ENCODE data around the gene PRKX.
"Not testable (repeated sequence)": the region's sequence is repeated elsewhere in the genome, so short reads cannot be mapped to it uniquely, and the experiment has no call there.

PRKX gene

GRCh38 chrX:3659761-3660160 lies 53.7 kb downstream of the PRKX start:
- Mint-ChIP-seq H3K36me3 (ENCODE audit: low read depth) (peaks cover 15% of the 10 kb centered on the region), H3K27me3 (ENCODE audit: low read depth) (no peaks in the 10 kb centered on the region), H3K4me1 (no peaks in the 10 kb centered on the region), H3K9me3 (no peaks in the 10 kb centered on the region), H3K27ac (no peak overlapping the region), H3K4me3 (no peak overlapping the region)
- no peak for TF ChIP-seq CTCF (IDR thresholded peaks at IDR 0.05; ENCODE audit: unreplicated experiment in 3 of 3)

- no peaks in the 10 kb centered on the region for H3K4me1 Mint-ChIP-seq
- H3K9me3 Mint-ChIP-seq, result no peaks in the 10 kb centered on the region
- no peak overlapping the region for H3K27ac Mint-ChIP-seq
- peaks cover 19% of the 10 kb centered on the region for H3K36me3 Mint-ChIP-seq (ENCODE audit: low read depth)
- no peak for TF ChIP-seq CTCF (IDR thresholded peaks at IDR 0.05; ENCODE audit: unreplicated experiment in 3 of 3)
- H3K27me3 Mint-ChIP-seq (ENCODE audit: low read depth), result no peaks in the 10 kb centered on the region
- H3K4me3 Mint-ChIP-seq, result no peak overlapping the region
Observed at GRCh38 chrX:3655181-3655580, 58.3 kb downstream of the PRKX start.

- Mint-ChIP-seq H3K36me3 (ENCODE audit: low read depth) (peaks cover 19% of the 10 kb centered on the region), H3K27ac (no peak overlapping the region)
Observed at GRCh38 chrX:3653111-3653510, 60.3 kb downstream of the PRKX start.

GRCh38 chrX:3651277-3651676 lies 62.2 kb downstream of the PRKX start:
- no peak overlapping the region for H3K4me3 Mint-ChIP-seq
- H3K27ac Mint-ChIP-seq, result no peak overlapping the region
- no peaks in the 10 kb centered on the region for H3K27me3 Mint-ChIP-seq (ENCODE audit: low read depth)
- H3K9me3 Mint-ChIP-seq, result no peaks in the 10 kb centered on the region
- TF ChIP-seq CTCF (IDR thresholded peaks at IDR 0.05; ENCODE audit: unreplicated experiment in 3 of 3), result peak; percentile 51 to 81 (median 64)
- H3K36me3 Mint-ChIP-seq (ENCODE audit: low read depth), result peaks cover 28% of the 10 kb centered on the region
- no peaks in the 10 kb centered on the region for H3K4me1 Mint-ChIP-seq

More at GRCh38 chrX:3653111-3653510, 60.3 kb downstream of the PRKX start:
- Mint-ChIP-seq H3K27me3 (ENCODE audit: low read depth) (no peaks in the 10 kb centered on the region), H3K4me3 (no peak overlapping the region), H3K4me1 (no peaks in the 10 kb centered on the region), H3K9me3 (no peaks in the 10 kb centered on the region)
- no peak for TF ChIP-seq CTCF (IDR thresholded peaks at IDR 0.05; ENCODE audit: unreplicated experiment in 3 of 3)

- Mint-ChIP-seq H3K27ac (no peak overlapping the region), H3K4me1 (no peaks in the 10 kb centered on the region), H3K36me3 (ENCODE audit: low read depth) (peaks cover 54% of the 10 kb centered on the region), H3K9me3 (peaks cover 7% of the 10 kb centered on the region), H3K27me3 (ENCODE audit: low read depth) (no peaks in the 10 kb centered on the region), H3K4me3 (no peak overlapping the region)
- no peak for TF ChIP-seq CTCF (IDR thresholded peaks at IDR 0.05; ENCODE audit: unreplicated experiment in 3 of 3)
Observed at GRCh38 chrX:3648084-3648483, 65.4 kb downstream of the PRKX start.

- H3K4me1 Mint-ChIP-seq, result not testable (repeated sequence)
Observed at GRCh38 chrX:3639858-3640631, 73.4 kb downstream of the PRKX start.

More at GRCh38 chrX:3639858-3640631, 73.4 kb downstream of the PRKX start:
- H3K36me3 Mint-ChIP-seq (ENCODE audit: low read depth), result peaks cover 54% of the 10 kb centered on the region
- H3K9me3 Mint-ChIP-seq; H3K4me3 Mint-ChIP-seq; H3K27ac Mint-ChIP-seq; H3K27me3 Mint-ChIP-seq (ENCODE audit: low read depth): not testable (repeated sequence)

All from nephron (organoid).